HG03196 (cell line): ENCODE results near the gene MORF4L2.

Source experiments
- ATAC-seq: cut with Tn5 transposase; IDR thresholded peaks from one replicate; pipeline ENCODE4 v1.9.1; 2021; ENCODE audit not compliant: unreplicated experiment

The MORF4L2 gene

GRCh38 chrX:103686199-103687072 is at the start of gene MORF4L2:
MORF4L2 (minus strand) TSS chrX:103686699; CDS start chrX:103677027, 9,672 bp downstream.
- ATAC-seq = peak; percentile 94

- ATAC-seq = no peak
Measured at GRCh38 chrX:103734125-103734760, 47.7 kb upstream of the MORF4L2 start.

- ATAC-seq = no peak
Measured at GRCh38 chrX:103733017-103733416, 46.5 kb upstream of the MORF4L2 start.

GRCh38 chrX:103730796-103731493 is 44.4 kb upstream of the MORF4L2 start:
- ATAC-seq = no peak

GRCh38 chrX:103730147-103730795 is 43.8 kb upstream of the MORF4L2 start:
- no peak for ATAC-seq

GRCh38 chrX:103729015-103729414 is 42.5 kb upstream of the MORF4L2 start:
- no peak for ATAC-seq

GRCh38 chrX:103727115-103727514 is 40.6 kb upstream of the MORF4L2 start:
- no peak for ATAC-seq

GRCh38 chrX:103726477-103726876 is 40.0 kb upstream of the MORF4L2 start:
- ATAC-seq = no peak

- no peak for ATAC-seq
Measured at GRCh38 chrX:103722505-103722904, 36.0 kb upstream of the MORF4L2 start.

- no peak for ATAC-seq
Measured at GRCh38 chrX:103718120-103718519, 31.6 kb upstream of the MORF4L2 start.

GRCh38 chrX:103716962-103717361 is 30.5 kb upstream of the MORF4L2 start:
- ATAC-seq = no peak

GRCh38 chrX:103710609-103711008 is 24.1 kb upstream of the MORF4L2 start, which contains the start of gene TMEM31:
TMEM31 (plus strand) TSS chrX:103710909; CDS start chrX:103712259, 1,350 bp downstream.
- no peak for ATAC-seq

- no peak for ATAC-seq
Measured at GRCh38 chrX:103704863-103705262, 18.4 kb upstream of the MORF4L2 start.

- no peak for ATAC-seq
Measured at GRCh38 chrX:103699243-103699642, 12.7 kb upstream of the MORF4L2 start.

- no peak for ATAC-seq
Measured at GRCh38 chrX:103697687-103698086, 11.2 kb upstream of the MORF4L2 start.

GRCh38 chrX:103691059-103691458 is 4.6 kb upstream of the MORF4L2 start:
- no peak for ATAC-seq

- ATAC-seq = no peak
Measured at GRCh38 chrX:103688946-103689345, 2.4 kb upstream of the MORF4L2 start.

- ATAC-seq = no peak
Measured at GRCh38 chrX:103687696-103688201, 1.2 kb upstream of the MORF4L2 start.

- ATAC-seq = peak; percentile 54
Measured at GRCh38 chrX:103687073-103687695, 685 bp upstream of the MORF4L2 start.

GRCh38 chrX:103685396-103685795 is 1.1 kb downstream of the MORF4L2 start:
- no peak for ATAC-seq
